SK-N-SH (cell line): Measurements from ENCODE around the gene ALOXE3. TPM values are rescaled to one million over a fixed set of nuclear protein-coding genes. Genes with fewer than 3 reads are reported as not detected.

Experiments
- CTCF ChIA-PET: fragments of 300-600, 350-600 bp; formaldehyde crosslinking; extraction: SDS; loops from one replicate; lab custom pipeline; 2021; lab: Yijun Ruan, JAX
- POLR2A ChIA-PET: fragments of 350-600 bp; sonication (Branson Sonifier 250); formaldehyde crosslinking; extraction: SDS; loops from one replicate; lab custom pipeline; 2020; ENCODE audit warnings: antibody characterized with exemption, inconsistent platforms; lab: Yijun Ruan, JAX
- DNase-seq: peaks from one replicate; pipeline ENCODE4 v3.0.0; 2012
- H2AFZ ChIP-seq: fragments of 200-600 bp; sonication (generic); 2 replicates; pipeline ENCODE4 v1.8.1; 2016; ENCODE audit warnings: antibody characterized with exemption, mild to moderate bottlenecking, low read depth
- H3F3A ChIP-seq: fragments of 200-600 bp; sonication (generic); replicated peaks from 2 replicates; pipeline ENCODE3; 2016; ENCODE audit warnings: antibody characterized with exemption, mild to moderate bottlenecking; ENCODE audit not compliant: insufficient read depth
- H3K27ac ChIP-seq, 2 experiments: fragments of 200-500 bp in 1 of 2; fragments of 200-600 bp in 1 of 2; sonication (Bioruptor generic) in 1 of 2; sonication (generic), shearing (Covaris generic) in 1 of 2; 2 replicates each; pipeline versions ENCODE4 v1.5.1 to v1.6.1; 2014 to 2016; ENCODE audit warnings: low read depth in 2 of 2, inconsistent platforms in 1 of 2, low read length in 1 of 2, mild to moderate bottlenecking in 1 of 2, mixed read lengths in 1 of 2
- H3K27me3 ChIP-seq: fragments of 200-600 bp; sonication (generic), shearing (Covaris generic); 2 replicates; pipeline ENCODE4 v1.6.1; 2016; ENCODE audit warnings: mixed run types; ENCODE audit not compliant: insufficient read depth
- H3K36me3 ChIP-seq, 2 experiments: fragments of 200-500 bp in 1 of 2; fragments of 200-600 bp in 1 of 2; sonication (Bioruptor generic) in 1 of 2; sonication (generic) in 1 of 2; replicated peaks in 1 of 2; 2 replicates each; pipeline versions ENCODE3 to v1.5.1; 2014 to 2016; ENCODE audit warnings: low read length in 1 of 2, mild to moderate bottlenecking in 1 of 2; ENCODE audit not compliant: insufficient read depth in 2 of 2, control insufficient read depth in 1 of 2
- H3K4me1 ChIP-seq, 2 experiments: fragments of 200-500 bp in 1 of 2; fragments of 200-600 bp in 1 of 2; sonication (Bioruptor generic) in 1 of 2; sonication (generic), shearing (Covaris generic) in 1 of 2; 2 replicates each; pipeline versions ENCODE4 v1.5.1 to v1.6.1; 2014 to 2016; ENCODE audit warnings: low read depth in 1 of 2, low read length in 1 of 2, mixed run types in 1 of 2; ENCODE audit not compliant: insufficient read depth in 2 of 2, control insufficient read depth in 1 of 2
- H3K4me2 ChIP-seq: fragments of 200-600 bp; sonication (generic), shearing (Covaris generic); 2 replicates; pipeline ENCODE4 v1.6.1; 2017; ENCODE audit warnings: mixed run types
- H3K4me3 ChIP-seq, 2 experiments: fragments of 200-500 bp in 1 of 2; fragments of 200-600 bp in 1 of 2; sonication (Bioruptor generic) in 1 of 2; sonication (generic), shearing (Covaris generic) in 1 of 2; 2 replicates each; pipeline versions ENCODE4 v1.5.1 to v1.8.1; 2014 to 2016; ENCODE audit warnings: low read depth in 2 of 2, inconsistent platforms in 1 of 2, low read length in 1 of 2, mild to moderate bottlenecking in 1 of 2, mixed read lengths in 1 of 2, moderate library complexity in 1 of 2
- H3K79me2 ChIP-seq: fragments of 200-600 bp; sonication (generic); 2 replicates; pipeline ENCODE4 v1.8.1; 2017; ENCODE audit warnings: mild to moderate bottlenecking; ENCODE audit not compliant: insufficient read depth
- H3K9ac ChIP-seq: fragments of 200-600 bp; sonication (generic); 2 replicates; pipeline ENCODE4 v1.6.1; 2017; ENCODE audit warnings: mixed run types
- H3K9me2 ChIP-seq: fragments of 200-600 bp; sonication (generic); 2 replicates; pipeline ENCODE4 v1.6.1; 2017; ENCODE audit warnings: mixed run types
- H3K9me3 ChIP-seq: fragments of 200-600 bp; sonication (generic); 2 replicates; pipeline ENCODE4 v1.6.1; 2017; ENCODE audit warnings: mixed run types, mild to moderate bottlenecking, moderate library complexity
- H4K20me1 ChIP-seq: fragments of 200-600 bp; sonication (generic); 2 replicates; pipeline ENCODE4 v1.6.1; 2017; ENCODE audit warnings: mild to moderate bottlenecking, mixed run types; ENCODE audit not compliant: insufficient read depth
- CHD2 ChIP-seq: fragments of 150-350 bp; IDR thresholded peaks from 2 replicates; pipeline ENCODE4 v1.6.1; 2018; ENCODE audit warnings: low read length; ENCODE audit not compliant: partially characterized antibody
- ELF1 ChIP-seq: IDR thresholded peaks from 2 replicates; pipeline ENCODE4 v1.4.0; 2012
- EP300 ChIP-seq, 2 experiments: IDR thresholded peaks; 2 replicates each; pipeline versions ENCODE4 v1.4.0 to v1.6.1; 2012; ENCODE audit warnings: borderline replicate concordance in 1 of 2, low read depth in 1 of 2, low read length in 1 of 2
- FOXM1 ChIP-seq: IDR thresholded peaks from 2 replicates; pipeline ENCODE4 v1.4.0; 2012; ENCODE audit warnings: low read depth, mild to moderate bottlenecking
- GABPA ChIP-seq: IDR thresholded peaks from 2 replicates; pipeline ENCODE4 v1.4.0; 2012; ENCODE audit warnings: low read depth, mild to moderate bottlenecking
- JUND ChIP-seq: IDR thresholded peaks from 2 replicates; pipeline ENCODE4 v1.4.0; 2012
- MAX ChIP-seq: IDR thresholded peaks from 2 replicates; pipeline ENCODE4 v1.4.0; 2012; ENCODE audit warnings: low read depth
- MEF2A ChIP-seq: IDR thresholded peaks from 2 replicates; pipeline ENCODE4 v1.4.0; 2012; ENCODE audit warnings: low read depth, borderline replicate concordance
- NFIC ChIP-seq: IDR thresholded peaks from 2 replicates; pipeline ENCODE4 v1.4.0; 2012; ENCODE audit warnings: borderline replicate concordance
- POLR2AphosphoS5 ChIP-seq: IDR thresholded peaks from 2 replicates; pipeline ENCODE4 v1.6.1; 2012; ENCODE audit warnings: low read depth, low read length
- RAD21 ChIP-seq: IDR thresholded peaks from 2 replicates; pipeline ENCODE4 v1.6.1; 2012; ENCODE audit warnings: mild to moderate bottlenecking, low read length
- SIN3A ChIP-seq: IDR thresholded peaks from 2 replicates; pipeline ENCODE4 v1.6.1; 2012; ENCODE audit warnings: low read depth, mild to moderate bottlenecking, low read length, moderate library complexity, borderline replicate concordance
- TAF1 ChIP-seq: IDR thresholded peaks from 2 replicates; pipeline ENCODE4 v1.6.1; 2012; ENCODE audit warnings: low read depth, mild to moderate bottlenecking, low read length, moderate library complexity, borderline replicate concordance
- USF2 ChIP-seq: fragments of 150-350 bp; IDR thresholded peaks from 2 replicates; pipeline ENCODE4 v1.6.1; 2017; ENCODE audit warnings: antibody characterized with exemption, low read length, low read depth, borderline replicate concordance
- YY1 ChIP-seq: IDR thresholded peaks from 2 replicates; pipeline ENCODE4 v1.4.0; 2012; ENCODE audit warnings: low read depth, mild to moderate bottlenecking
- ZBTB33 ChIP-seq: IDR thresholded peaks from 2 replicates; pipeline ENCODE4 v1.4.0; 2012; ENCODE audit warnings: low read depth, borderline replicate concordance
- WGBS: methylation state at CpG from one replicate; pipeline ENCODE4 v1.1.6; 2017; ENCODE audit warnings: low lambda C conversion rate; 5-methylcytosine and 5-hydroxymethylcytosine counted together
- polyA plus RNA-seq, 3 experiments: library from polyadenylated mRNA; depleted of rRNA; stranded (reverse); fragments of >200 nt; gene quantifications; 2 replicates each; pipeline ENCODE4 v1.2.3, GENCODE V29; 2012
- TF ChIP-seq, protein P1 (sequence below): IDR thresholded peaks from 2 replicates; pipeline ENCODE4; 2012
- TF ChIP-seq, protein P2 (sequence below): fragments of 200-600 bp; sonication (generic); IDR thresholded peaks from 2 replicates; pipeline ENCODE4 v1.6.1; 2017; ENCODE audit warnings: antibody characterized with exemption, mild to moderate bottlenecking, moderate library complexity
- TF ChIP-seq, protein P3 (sequence below): IDR thresholded peaks from 2 replicates; pipeline ENCODE4 v1.4.0; 2012; ENCODE audit warnings: low read depth, borderline replicate concordance

Gene ALOXE3
- polyA plus RNA-seq, 1 of the 3 experiments (the other 2 are of a cell fraction): 0.46 TPM

DNA sequence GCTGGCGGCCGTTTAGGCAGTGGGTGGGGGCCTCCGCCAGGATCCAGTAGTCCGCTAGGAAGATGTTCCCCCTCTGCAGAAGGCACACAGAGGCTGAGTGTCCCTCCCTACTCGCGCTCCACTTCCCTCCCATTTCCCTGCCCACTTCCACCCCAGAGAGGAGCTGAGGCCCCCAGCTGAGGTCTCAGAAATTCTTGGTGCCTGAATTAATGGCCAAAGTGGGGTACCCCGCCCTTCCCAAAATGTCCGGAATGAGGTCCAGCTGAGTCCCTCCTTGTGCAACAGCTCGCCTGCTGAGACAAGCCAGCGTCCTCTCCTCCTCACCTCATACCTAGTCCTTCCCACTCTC lies 7.9 kb downstream of the ALOXE3 start:
- Histone ChIP-seq H3K4me1 (no peaks in the 10 kb centered on the region; a peak in 1 of 4 replicates), H3K9me3 (no peaks in the 10 kb centered on the region), H3K9ac (no peak overlapping the region), H3K9me2 (no peaks in the 10 kb centered on the region), H2AFZ (no peak overlapping the region), H4K20me1 (no peaks in the 10 kb centered on the region), H3K4me3 (peak overlapping the region in 1 of 2 experiments; percentile 37; a peak in 1 of 4 replicates), H3F3A (no peaks in the 10 kb centered on the region), H3K36me3 (no peaks in the 10 kb centered on the region), H3K4me2 (no peak overlapping the region), H3K27me3 (peaks cover 24% of the 10 kb centered on the region; the same call in 1 of the 2 replicates), H3K27ac (no peak overlapping the region), H3K79me2 (no peaks in the 10 kb centered on the region)
- ChIA-PET CTCF (interaction anchor here (0.9 to 15.2 kb wide), 23 partner anchors 9 to 254 kb away, joined by 3 to 298 read pairs (median 5); partner anchors contain the start of genes ALOX12B, ALOXE3 and HES7), POLR2A (no interaction called here)
- no peak for DNase-seq
- 48% methylated on average over 5 of the region's 10 CpGs for WGBS
- TF ChIP-seq EP300 (IDR thresholded peaks at IDR 0.05; ENCODE audit: borderline replicate concordance in 1 of 2, low read depth in 1 of 2, low read length in 1 of 2): no peak
- TF ChIP-seq, protein P1, sequence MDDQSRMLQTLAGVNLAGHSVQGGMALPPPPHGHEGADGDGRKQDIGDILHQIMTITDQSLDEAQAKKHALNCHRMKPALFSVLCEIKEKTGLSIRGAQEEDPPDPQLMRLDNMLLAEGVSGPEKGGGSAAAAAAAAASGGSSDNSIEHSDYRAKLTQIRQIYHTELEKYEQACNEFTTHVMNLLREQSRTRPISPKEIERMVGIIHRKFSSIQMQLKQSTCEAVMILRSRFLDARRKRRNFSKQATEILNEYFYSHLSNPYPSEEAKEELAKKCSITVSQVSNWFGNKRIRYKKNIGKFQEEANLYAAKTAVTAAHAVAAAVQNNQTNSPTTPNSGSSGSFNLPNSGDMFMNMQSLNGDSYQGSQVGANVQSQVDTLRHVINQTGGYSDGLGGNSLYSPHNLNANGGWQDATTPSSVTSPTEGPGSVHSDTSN: no peak
- TF ChIP-seq TAF1: no peak
- no peak for TF ChIP-seq GABPA
- TF ChIP-seq NFIC: no peak
- TF ChIP-seq JUND: no peak
- no peak for TF ChIP-seq ELF1
- TF ChIP-seq ZBTB33: no peak
- no peak for TF ChIP-seq USF2
- TF ChIP-seq MAX: no peak
- no peak for TF ChIP-seq YY1
- no peak for TF ChIP-seq FOXM1
- TF ChIP-seq, protein P2, sequence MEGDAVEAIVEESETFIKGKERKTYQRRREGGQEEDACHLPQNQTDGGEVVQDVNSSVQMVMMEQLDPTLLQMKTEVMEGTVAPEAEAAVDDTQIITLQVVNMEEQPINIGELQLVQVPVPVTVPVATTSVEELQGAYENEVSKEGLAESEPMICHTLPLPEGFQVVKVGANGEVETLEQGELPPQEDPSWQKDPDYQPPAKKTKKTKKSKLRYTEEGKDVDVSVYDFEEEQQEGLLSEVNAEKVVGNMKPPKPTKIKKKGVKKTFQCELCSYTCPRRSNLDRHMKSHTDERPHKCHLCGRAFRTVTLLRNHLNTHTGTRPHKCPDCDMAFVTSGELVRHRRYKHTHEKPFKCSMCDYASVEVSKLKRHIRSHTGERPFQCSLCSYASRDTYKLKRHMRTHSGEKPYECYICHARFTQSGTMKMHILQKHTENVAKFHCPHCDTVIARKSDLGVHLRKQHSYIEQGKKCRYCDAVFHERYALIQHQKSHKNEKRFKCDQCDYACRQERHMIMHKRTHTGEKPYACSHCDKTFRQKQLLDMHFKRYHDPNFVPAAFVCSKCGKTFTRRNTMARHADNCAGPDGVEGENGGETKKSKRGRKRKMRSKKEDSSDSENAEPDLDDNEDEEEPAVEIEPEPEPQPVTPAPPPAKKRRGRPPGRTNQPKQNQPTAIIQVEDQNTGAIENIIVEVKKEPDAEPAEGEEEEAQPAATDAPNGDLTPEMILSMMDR: no peak
- TF ChIP-seq POLR2AphosphoS5: no peak
- no peak for TF ChIP-seq RAD21
- TF ChIP-seq, protein P3, sequence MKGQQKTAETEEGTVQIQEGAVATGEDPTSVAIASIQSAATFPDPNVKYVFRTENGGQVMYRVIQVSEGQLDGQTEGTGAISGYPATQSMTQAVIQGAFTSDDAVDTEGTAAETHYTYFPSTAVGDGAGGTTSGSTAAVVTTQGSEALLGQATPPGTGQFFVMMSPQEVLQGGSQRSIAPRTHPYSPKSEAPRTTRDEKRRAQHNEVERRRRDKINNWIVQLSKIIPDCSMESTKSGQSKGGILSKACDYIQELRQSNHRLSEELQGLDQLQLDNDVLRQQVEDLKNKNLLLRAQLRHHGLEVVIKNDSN: no peak
- no peak for TF ChIP-seq CHD2
- no peak for TF ChIP-seq SIN3A
- no peak for TF ChIP-seq MEF2A
